H1 (cell line): Measurements from ENCODE around the gene ATP13A2. TPM values are rescaled to one million over a fixed set of nuclear protein-coding genes. Genes with fewer than 3 reads are reported as not detected.
A peak's percentile ranks its signal among the peaks of the same experiment; 100 is the strongest.

Experiments
- CTCF ChIA-PET: fragments of 300-600 bp; sonication (Branson Sonifier 250); formaldehyde crosslinking; loops from one replicate; lab custom pipeline; 2021; ENCODE audit not compliant: partially characterized antibody; lab: Charles Lee
- POLR2A ChIA-PET: fragments of 300-600 bp; sonication (Branson Sonifier 250); formaldehyde crosslinking; loops from one replicate; lab custom pipeline; 2021; ENCODE audit warnings: inconsistent platforms; ENCODE audit not compliant: partially characterized antibody; lab: Charles Lee
- DNase-seq, 2 experiments: peaks; one replicate each; pipeline versions ENCODE4 v3.0.0 to v3.0.0-alpha.2; 2010 to 2022; ENCODE audit warnings: low spot score in 2 of 2, low read depth in 1 of 2, mixed read lengths in 1 of 2
- FAIRE-seq: peaks from 2 replicates; lab custom pipeline; 2011; peaks lifted over from hg19 to GRCh38; lab: Jason Lieb, UNC
- H2AFZ ChIP-seq: 2 replicates; pipeline ENCODE4 v1.8.1; 2012; ENCODE audit warnings: low read length, inconsistent platforms
- H2AK5ac ChIP-seq: 2 replicates; pipeline ENCODE4 v1.6.1; 2013; ENCODE audit warnings: low read depth, low read length
- H2BK120ac ChIP-seq: replicated peaks from 2 replicates; pipeline ENCODE3; 2013; ENCODE audit warnings: low read depth, low read length, inconsistent platforms
- H2BK12ac ChIP-seq: 2 replicates; pipeline ENCODE4 v1.6.1; 2013; ENCODE audit warnings: low read depth, low read length
- H2BK15ac ChIP-seq: 2 replicates; pipeline ENCODE4 v1.6.1; 2013; ENCODE audit warnings: low read length
- H2BK20ac ChIP-seq: 2 replicates; pipeline ENCODE4 v1.6.1; 2013; ENCODE audit warnings: low read length
- H2BK5ac ChIP-seq: 2 replicates; pipeline ENCODE4 v1.6.1; 2013; ENCODE audit warnings: low read depth, low read length
- H3K14ac ChIP-seq: 2 replicates; pipeline ENCODE4 v1.6.1; 2013; ENCODE audit warnings: inconsistent platforms; ENCODE audit not compliant: insufficient read length
- H3K18ac ChIP-seq: 2 replicates; pipeline ENCODE4 v1.6.1; 2013; ENCODE audit warnings: low read length; ENCODE audit errors: extremely low read depth
- H3K23ac ChIP-seq: 2 replicates; pipeline ENCODE4 v1.6.1; 2013; ENCODE audit warnings: inconsistent platforms; ENCODE audit not compliant: insufficient read length
- H3K23me2 ChIP-seq: 2 replicates; pipeline ENCODE4 v1.6.1; 2013; ENCODE audit warnings: low read depth, low read length
- H3K27ac ChIP-seq: 2 replicates; pipeline ENCODE4 v1.6.1; 2011; ENCODE audit warnings: low read depth, low read length, inconsistent platforms
- H3K27me3 ChIP-seq, 4 experiments: replicated peaks in 1 of 4; 1 replicate in 1 of 4; 2 replicates in 3 of 4; pipeline versions ENCODE4 v1.6.1 to v1.8.1; 2011 to 2013; ENCODE audit warnings: low read length in 3 of 4, mild to moderate bottlenecking in 3 of 4, inconsistent platforms in 2 of 4, mixed read lengths in 2 of 4, moderate library complexity in 1 of 4; ENCODE audit not compliant: control insufficient read depth in 3 of 4, insufficient read depth in 3 of 4; ENCODE audit errors: extremely low read depth in 1 of 4
- H3K36me3 ChIP-seq, 4 experiments: 2 replicates each; pipeline versions ENCODE4 v1.6.1 to v1.8.1; 2011 to 2013; ENCODE audit warnings: mild to moderate bottlenecking in 4 of 4, low read length in 3 of 4, moderate library complexity in 2 of 4, control low read depth in 1 of 4, inconsistent platforms in 1 of 4; ENCODE audit not compliant: insufficient read depth in 4 of 4, control insufficient read depth in 2 of 4
- H3K4ac ChIP-seq: replicated peaks from 2 replicates; pipeline ENCODE3; 2013; ENCODE audit warnings: low read length, low read depth, mixed read lengths, inconsistent platforms; ENCODE audit not compliant: insufficient read length
- H3K4me1 ChIP-seq, 4 experiments: replicated peaks in 1 of 4; 1 replicate in 1 of 4; 2 replicates in 3 of 4; pipeline versions ENCODE4 v1.6.1 to v1.8.1; 2011 to 2013; ENCODE audit warnings: low read length in 3 of 4, inconsistent platforms in 2 of 4, mixed read lengths in 1 of 4; ENCODE audit not compliant: insufficient read depth in 4 of 4, control insufficient read depth in 3 of 4
- H3K4me2 ChIP-seq, 2 experiments: 2 replicates each; pipeline versions ENCODE4 v1.6.1 to v1.8.1; 2011 to 2013; ENCODE audit warnings: low read depth in 2 of 2, low read length in 2 of 2, control low read depth in 1 of 2, inconsistent platforms in 1 of 2, mild to moderate bottlenecking in 1 of 2; ENCODE audit not compliant: insufficient read depth in 1 of 2
- H3K4me3 ChIP-seq, 4 experiments: fragments of 200-600, 300-600 bp in 1 of 4; sonication (generic), shearing (Covaris generic), sonication (Bioruptor Twin) in 1 of 4; 2 replicates each; pipeline versions ENCODE4 v1.5.1 to v1.8.1; 2011 to 2016; ENCODE audit warnings: low read length in 4 of 4, low read depth in 3 of 4, control low read depth in 2 of 4, inconsistent platforms in 2 of 4, mild to moderate bottlenecking in 2 of 4, mixed read lengths in 1 of 4, moderate library complexity in 1 of 4; ENCODE audit not compliant: insufficient read depth in 2 of 4; ENCODE audit errors: extremely low read depth in 1 of 4
- H3K56ac ChIP-seq: replicated peaks from 2 replicates; pipeline ENCODE3; 2013; ENCODE audit warnings: low read depth, mild to moderate bottlenecking, mixed read lengths, low read length, inconsistent platforms; ENCODE audit not compliant: insufficient read length
- H3K79me1 ChIP-seq: 2 replicates; pipeline ENCODE4 v1.6.1; 2013; ENCODE audit warnings: low read depth, low read length, control low read depth
- H3K79me2 ChIP-seq, 2 experiments: 2 replicates each; pipeline versions ENCODE4 v1.6.1 to v1.8.1; 2012 to 2013; ENCODE audit warnings: low read length in 2 of 2, mild to moderate bottlenecking in 2 of 2, inconsistent platforms in 1 of 2; ENCODE audit not compliant: insufficient read depth in 2 of 2, control insufficient read depth in 1 of 2
- H3K9ac ChIP-seq, 4 experiments: replicated peaks in 1 of 4; 1 replicate in 1 of 4; 2 replicates in 3 of 4; pipeline versions ENCODE4 v1.6.1 to v1.8.1; 2011 to 2013; ENCODE audit warnings: low read depth in 3 of 4, low read length in 3 of 4, control low read depth in 2 of 4, mild to moderate bottlenecking in 2 of 4, moderate library complexity in 2 of 4, inconsistent platforms in 1 of 4; ENCODE audit errors: extremely low read depth in 1 of 4
- H3K9me3 ChIP-seq, 2 experiments: 2 replicates each; pipeline versions ENCODE4 v1.6.1 to v1.8.1; 2012 to 2013; ENCODE audit warnings: mild to moderate bottlenecking in 2 of 2, moderate library complexity in 2 of 2, control low read depth in 1 of 2, inconsistent platforms in 1 of 2, low read depth in 1 of 2, low read length in 1 of 2, mixed read lengths in 1 of 2; ENCODE audit not compliant: insufficient read depth in 2 of 2
- H4K20me1 ChIP-seq, 2 experiments: replicated peaks in 1 of 2; 2 replicates each; pipeline versions ENCODE3 to v1.8.1; 2011 to 2013; ENCODE audit warnings: inconsistent platforms in 2 of 2, low read length in 2 of 2, mild to moderate bottlenecking in 1 of 2; ENCODE audit not compliant: insufficient read depth in 2 of 2, control insufficient read depth in 1 of 2
- H4K5ac ChIP-seq: 2 replicates; pipeline ENCODE4 v1.6.1; 2013; ENCODE audit warnings: low read length, low read depth, mixed read lengths, inconsistent platforms; ENCODE audit not compliant: insufficient read length
- H4K8ac ChIP-seq: 2 replicates; pipeline ENCODE4 v1.8.0; 2013; ENCODE audit warnings: mild to moderate bottlenecking, moderate library complexity, low read length, inconsistent platforms; ENCODE audit not compliant: insufficient read depth; ENCODE audit errors: extremely low read depth
- H4K91ac ChIP-seq: replicated peaks from 2 replicates; pipeline ENCODE3; 2013; ENCODE audit warnings: low read length, mixed read lengths, inconsistent platforms; ENCODE audit not compliant: insufficient read length
- ATF3 ChIP-seq: IDR thresholded peaks from 2 replicates; pipeline ENCODE4 v1.6.1; 2011; ENCODE audit warnings: low read depth, mild to moderate bottlenecking, low read length; ENCODE audit not compliant: insufficient read depth
- HDAC2 ChIP-seq, 2 experiments: fragments of 300-600 bp in 1 of 2; sonication (generic) in 1 of 2; IDR thresholded peaks; 2 replicates each; pipeline ENCODE4 v1.6.1; 2011 to 2012; ENCODE audit warnings: low read depth in 2 of 2, low read length in 2 of 2, mild to moderate bottlenecking in 2 of 2, moderate library complexity in 2 of 2, borderline replicate concordance in 1 of 2, inconsistent platforms in 1 of 2
- JUND ChIP-seq: IDR thresholded peaks from 2 replicates; pipeline ENCODE4 v1.6.1; 2011; ENCODE audit warnings: mild to moderate bottlenecking, improper control_type of control experiment, low read length
- MAFK ChIP-seq: IDR thresholded peaks from 2 replicates; pipeline ENCODE4 v1.6.1; 2012; ENCODE audit warnings: low read depth, mild to moderate bottlenecking, improper control_type of control experiment, low read length
- WGBS, 2 experiments: shearing (Covaris generic) in 1 of 2; methylation state at CpG; one replicate each; pipeline versions ENCODE4 v1.1.6 to v1.1.7; 2013 to 2015; ENCODE audit warnings: low lambda C conversion rate in 2 of 2, mixed read lengths in 2 of 2, inconsistent platforms in 1 of 2, low coverage in 1 of 2, missing lambda C conversion rate in 1 of 2; ENCODE audit not compliant: insufficient replicate concordance in 2 of 2, insufficient coverage in 1 of 2, insufficient read length in 1 of 2; ENCODE audit errors: extremely low coverage in 1 of 2, missing lambda C conversion rate in 1 of 2; 5-methylcytosine and 5-hydroxymethylcytosine counted together
- polyA plus RNA-seq, 7 experiments: library from polyadenylated mRNA; depleted of rRNA in 3 of 7; stranded (reverse) in 5 of 7; unstranded in 2 of 7; fragments of >200 nt in 5 of 7; fragments of 200-250 nt in 2 of 7; gene quantifications; 1 replicate in 5 of 7; 2 replicates in 1 of 7; 4 replicates in 1 of 7; pipeline versions ENCODE4 v1.2.1 to v1.2.3, GENCODE V29; 2011 to 2013; ENCODE audit warnings: missing spikeins in 2 of 7, mixed read lengths in 2 of 7
- total RNA-seq: library from RNA; stranded (reverse); fragmentation: NEBNext Ultra II Directional; extraction: Animal tissue kit (Norgen Biotek cat#: 25700); gene quantifications from 2 replicates; pipeline ENCODE4 v1.2.1, GENCODE V29; 2021
- TF ChIP-seq, protein P1 (sequence below): IDR thresholded peaks from 2 replicates; pipeline ENCODE4 v1.6.1; 2011; ENCODE audit warnings: low read length, improper control_type of control experiment

ATP13A2 gene
- total and polyA plus RNA-seq, 2 of the 8 experiments (the other 6 are each of a cell fraction or from before 2014, with no cell fraction given), result 82.1 to 83.6 TPM

- peaks cover 6 to 29% (median 23%) of the 10 kb centered on the region in 4 experiments; a peak in 7 of 8 replicates for H3K36me3 ChIP-seq
- CTCF ChIA-PET, result interaction anchor here (1.2 to 14.3 kb wide), 5 partner anchors 10 to 50 kb away, joined by 3 to 267 read pairs (median 3); partner anchors contain the start of genes CROCC and MFAP2
Observed at GRCh38 chr1:16971341-16972188, 40.2 kb downstream of the ATP13A2 start.

More at GRCh38 chr1:16971341-16972188, 40.2 kb downstream of the ATP13A2 start:
- 0 out of 2 replicates have a peak overlapping the region, but pooled peaks have one; percentile 11 for H3K27ac ChIP-seq
- FAIRE-seq (no peak), DNase-seq (peak in 1 of 2 experiments; percentile 81)
- peaks cover 10 to 20% of the 10 kb centered on the region in 2 experiments for H4K20me1 ChIP-seq
- H3K4me3 ChIP-seq, result no peak overlapping the region
- H4K5ac ChIP-seq, result no peak overlapping the region
- no peak overlapping the region for H2BK120ac ChIP-seq
- H2BK15ac ChIP-seq, result no peak overlapping the region
- H3K9me3 ChIP-seq, result no peaks in the 10 kb centered on the region
- peak overlapping the region; percentile 60; the same call in 1 of the 2 replicates for H2BK12ac ChIP-seq
- no peak overlapping the region for H3K4me2 ChIP-seq
- H2AK5ac ChIP-seq, result 0 out of 2 replicates have a peak overlapping the region, but pooled peaks have one; percentile 53
- POLR2A ChIA-PET, result interaction anchor here (0.7 to 9.5 kb wide), 6 partner anchors 8 to 43 kb away, joined by 3 to 92 read pairs (median 5); partner anchors contain the start of gene MFAP2
- no peaks in the 10 kb centered on the region for H3K79me1 ChIP-seq
- peak overlapping the region; percentile 60 for H3K18ac ChIP-seq
- peak overlapping the region; percentile 76 for H4K8ac ChIP-seq
- H2BK5ac ChIP-seq, result peak overlapping the region; percentile 60; the same call in 1 of the 2 replicates
- TF ChIP-seq JUND (no peak), ATF3 (peak; percentile 56; the same call in 1 of the 2 replicates), HDAC2 (IDR thresholded peaks at IDR 0.05; ENCODE audit: borderline replicate concordance in 1 of 2, low read depth in 2 of 2, low read length in 2 of 2) (no peak), MAFK (no peak)
- TF ChIP-seq, protein P1, sequence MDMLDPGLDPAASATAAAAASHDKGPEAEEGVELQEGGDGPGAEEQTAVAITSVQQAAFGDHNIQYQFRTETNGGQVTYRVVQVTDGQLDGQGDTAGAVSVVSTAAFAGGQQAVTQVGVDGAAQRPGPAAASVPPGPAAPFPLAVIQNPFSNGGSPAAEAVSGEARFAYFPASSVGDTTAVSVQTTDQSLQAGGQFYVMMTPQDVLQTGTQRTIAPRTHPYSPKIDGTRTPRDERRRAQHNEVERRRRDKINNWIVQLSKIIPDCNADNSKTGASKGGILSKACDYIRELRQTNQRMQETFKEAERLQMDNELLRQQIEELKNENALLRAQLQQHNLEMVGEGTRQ, result peak; percentile 78
- H3K56ac ChIP-seq, result no peak overlapping the region
- H3K79me2 ChIP-seq, result no peaks in the 10 kb centered on the region
- H3K4me1 ChIP-seq, result peaks cover 0 to 11% (median 8%) of the 10 kb centered on the region in 4 experiments; a peak in 6 of 7 replicates
- H3K14ac ChIP-seq, result no peak overlapping the region
- no peak overlapping the region for H2AFZ ChIP-seq
- no peak overlapping the region for H3K9ac ChIP-seq
- peaks cover 3% of the 10 kb centered on the region; the same call in 1 of the 2 replicates for H3K23me2 ChIP-seq
- no peak overlapping the region for H4K91ac ChIP-seq
- WGBS, 2 experiments, result 85% methylated on average over 22 of the region's 28 CpGs; no CpG with 5 or more reads in 1 of the 2 experiments
- H3K4ac ChIP-seq, result no peak overlapping the region
- no peak overlapping the region for H2BK20ac ChIP-seq
- no peak overlapping the region for H3K23ac ChIP-seq
- H3K27me3 ChIP-seq, result no peaks in the 10 kb centered on the region
